ENCODE data around the gene WDR88. TPM values are rescaled to one million over a fixed set of nuclear protein-coding genes. Genes with fewer than 3 reads are reported as not detected.

WDR88 gene
- total RNA-seq, 1 donor from 2014 or later, result not detected

Other genes starting within 250 kb of the WDR88 start
- gene CEP89, start 160.2 kb upstream of the WDR88 start, total RNA-seq, result 7.8 TPM
- 1.0 TPM for gene FAAP24, start 159.9 kb upstream of the WDR88 start, total RNA-seq
- gene RHPN2, start 67.2 kb upstream of the WDR88 start, total RNA-seq, result 0.52 TPM
- gene GPATCH1, start 50.9 kb upstream of the WDR88 start, total RNA-seq, result 6.3 TPM
- gene LRP3, start 62.2 kb downstream of the WDR88 start, total RNA-seq, result 19.3 TPM
- gene SLC7A10, start 93.7 kb downstream of the WDR88 start, total RNA-seq, result 9.4 TPM
- gene CEBPA, start 170.4 kb downstream of the WDR88 start, total RNA-seq, result 17.2 TPM
- 14.1 TPM for gene CEBPG, start 241.6 kb downstream of the WDR88 start, total RNA-seq

Data from skeletal muscle tissue (tissue), 1 donor.